Transverse colon (tissue), 4 donors: ENCODE measurements around the gene ARHGAP30. TPM values are rescaled to one million over a fixed set of nuclear protein-coding genes. Genes with fewer than 3 reads are reported as not detected.

Source experiments
- DNase-seq: peaks from one replicate; pipeline ENCODE4 v3.0.0-alpha.2; 2019
- H3K27ac ChIP-seq, 4 donors: fragments of 200-600 bp; sonication (generic); 2 replicates each; pipeline ENCODE4 v1.5.1; 2016 to 2018; ENCODE audit warnings: inconsistent platforms in 4 of 4
- H3K27me3 ChIP-seq: fragments of 200-600 bp; sonication (generic); 2 replicates; pipeline ENCODE4 v1.5.1; 2017; ENCODE audit warnings: inconsistent platforms
- H3K36me3 ChIP-seq, 4 donors: fragments of 200-600 bp; sonication (generic); 2 replicates each; pipeline ENCODE4 v1.5.1; 2017 to 2019; ENCODE audit warnings: inconsistent platforms in 4 of 4
- H3K4me1 ChIP-seq, 4 donors: fragments of 200-600 bp; sonication (generic); 2 replicates each; pipeline ENCODE4 v1.5.1; 2017 to 2020; ENCODE audit warnings: inconsistent platforms in 4 of 4
- H3K4me3 ChIP-seq, 4 donors: fragments of 200-600 bp; sonication (generic); 1 replicate in 1 of 4; 2 replicates in 3 of 4; pipeline versions ENCODE4 v1.5.1 to v1.6.1; 2017 to 2019; ENCODE audit warnings: inconsistent platforms in 4 of 4
- H3K9me3 ChIP-seq, 2 donors: fragments of 200-600 bp; sonication (generic); 2 replicates each; pipeline ENCODE4 v1.5.1; 2017 to 2019; ENCODE audit warnings: inconsistent platforms in 2 of 2
- EP300 ChIP-seq: sonication (generic); formaldehyde crosslinking; IDR thresholded peaks from one replicate; pipeline ENCODE4 v1.6.1; 2017; ENCODE audit warnings: antibody characterized with exemption, low read depth
- POLR2A ChIP-seq: fragments of 450-650 bp; IDR thresholded peaks from one replicate; pipeline ENCODE4 v1.6.1; 2016; ENCODE audit warnings: antibody characterized with exemption, mild to moderate bottlenecking, moderate library complexity
- POLR2AphosphoS5 ChIP-seq, 3 donors: sonication (generic); formaldehyde crosslinking; IDR thresholded peaks; one replicate each; pipeline ENCODE4 v1.6.1; 2016; ENCODE audit warnings: antibody characterized with exemption in 3 of 3
- WGBS, 2 donors: methylation state at CpG; one replicate each; pipeline ENCODE4 v1.1.5; 2018; ENCODE audit warnings: low coverage in 1 of 2; 5-methylcytosine and 5-hydroxymethylcytosine counted together
- in situ Hi-C, 4 donors: fragments of 200-750 bp; cut with MboI; loops; one replicate each; pipeline versions ENCODE4 v1.15.0 to v1.15.1; 2017; ENCODE audit warnings: low sequenced_read_pairs in 3 of 4, low pct_ligation_motif_present in 1 of 4, low pct_unique_long_range_greater_than_20kb in 1 of 4
- intact Hi-C: fragments of 100-400 bp; cut with DNase I; formaldehyde crosslinking; loops from one replicate; pipeline ENCODE4 v1.15.1; 2023; ENCODE audit warnings: low total_unique reads
- total RNA-seq, 4 donors: library from RNA; depleted of rRNA; stranded (reverse); fragments of >200 nt; gene quantifications; one replicate each; pipeline ENCODE4 v1.1.0, GENCODE V29; 2016
- TF ChIP-seq, protein P1 (sequence below), 5 experiments: fragments of 200-600 bp in 3 of 5; fragments of 450-650 bp in 2 of 5; sonication (generic) in 3 of 5; IDR thresholded peaks; 1 replicate in 2 of 5; 2 replicates in 3 of 5; pipeline ENCODE4 v1.5.1; 2016 to 2017; ENCODE audit warnings: antibody characterized with exemption in 5 of 5, inconsistent platforms in 3 of 5, mild to moderate bottlenecking in 2 of 5, moderate library complexity in 1 of 5

ARHGAP30 gene
- total RNA-seq, 4 donors from 2014 or later: 0.60 to 11.0 (median 4.4) TPM

DNA sequence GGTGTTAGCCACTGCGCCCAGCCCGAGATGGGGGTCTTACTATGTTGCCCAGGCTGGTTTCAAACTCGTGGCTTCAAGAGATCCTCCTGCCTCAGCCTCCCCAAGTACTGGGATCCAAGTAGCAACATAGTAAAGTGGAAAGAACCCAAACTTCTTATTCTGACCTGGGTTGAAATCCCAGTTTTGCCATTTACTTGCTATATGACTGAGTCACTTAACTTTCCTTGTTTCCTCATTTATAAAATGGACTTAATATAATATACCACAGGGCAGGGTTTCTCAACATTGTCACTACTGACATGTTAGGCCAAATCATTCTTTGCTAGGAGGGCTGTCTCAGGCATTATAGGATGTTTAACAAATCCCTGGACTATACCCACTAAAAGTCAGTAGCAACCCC lies 41.4 kb upstream of the ARHGAP30 start:
- TF ChIP-seq, protein P1, sequence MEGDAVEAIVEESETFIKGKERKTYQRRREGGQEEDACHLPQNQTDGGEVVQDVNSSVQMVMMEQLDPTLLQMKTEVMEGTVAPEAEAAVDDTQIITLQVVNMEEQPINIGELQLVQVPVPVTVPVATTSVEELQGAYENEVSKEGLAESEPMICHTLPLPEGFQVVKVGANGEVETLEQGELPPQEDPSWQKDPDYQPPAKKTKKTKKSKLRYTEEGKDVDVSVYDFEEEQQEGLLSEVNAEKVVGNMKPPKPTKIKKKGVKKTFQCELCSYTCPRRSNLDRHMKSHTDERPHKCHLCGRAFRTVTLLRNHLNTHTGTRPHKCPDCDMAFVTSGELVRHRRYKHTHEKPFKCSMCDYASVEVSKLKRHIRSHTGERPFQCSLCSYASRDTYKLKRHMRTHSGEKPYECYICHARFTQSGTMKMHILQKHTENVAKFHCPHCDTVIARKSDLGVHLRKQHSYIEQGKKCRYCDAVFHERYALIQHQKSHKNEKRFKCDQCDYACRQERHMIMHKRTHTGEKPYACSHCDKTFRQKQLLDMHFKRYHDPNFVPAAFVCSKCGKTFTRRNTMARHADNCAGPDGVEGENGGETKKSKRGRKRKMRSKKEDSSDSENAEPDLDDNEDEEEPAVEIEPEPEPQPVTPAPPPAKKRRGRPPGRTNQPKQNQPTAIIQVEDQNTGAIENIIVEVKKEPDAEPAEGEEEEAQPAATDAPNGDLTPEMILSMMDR (IDR thresholded peaks at IDR 0.05): no peak
- TF ChIP-seq POLR2AphosphoS5 (IDR thresholded peaks at IDR 0.05): no peak
- TF ChIP-seq POLR2A: no peak
- no peak for TF ChIP-seq EP300
- in situ Hi-C loops: no loop called here
- no peak overlapping the region for H3K27ac ChIP-seq
- no peaks in the 10 kb centered on the region for H3K36me3 ChIP-seq
- WGBS, 2 donors: 88% methylated on average over 3 of the region's 3 CpGs; no CpG with 5 or more reads in 1 of the 2 donors
- no peaks in the 10 kb centered on the region for H3K27me3 ChIP-seq
- peaks cover 3 to 35% (median 5%) of the 10 kb centered on the region in 4 donors for H3K4me1 ChIP-seq
- intact Hi-C loops: no loop called here
- no peak overlapping the region for H3K4me3 ChIP-seq
- no peaks in the 10 kb centered on the region for H3K9me3 ChIP-seq
- DNase-seq: no peak

DNA sequence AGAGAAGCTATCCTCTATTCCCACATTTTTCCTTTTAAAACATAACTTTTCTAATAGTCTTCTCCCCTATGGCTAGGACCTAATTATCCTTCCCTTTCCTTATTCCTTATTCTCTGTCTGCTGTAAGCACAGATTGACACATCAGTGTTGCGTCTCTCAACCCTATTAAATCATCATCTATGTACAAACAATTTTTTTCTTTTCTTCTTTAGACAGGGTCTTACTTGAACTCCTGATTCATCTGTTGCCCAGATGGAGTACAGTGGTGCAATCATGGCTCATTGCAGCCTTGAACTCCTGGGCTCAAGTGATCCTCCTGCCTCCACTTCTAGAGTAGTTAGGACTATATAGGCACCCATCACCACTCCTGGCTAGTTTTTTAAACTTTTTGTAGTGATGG lies 36.7 kb upstream of the ARHGAP30 start:
- no peak overlapping the region for H3K4me3 ChIP-seq
- H3K27ac ChIP-seq: no peak overlapping the region
- H3K27me3 ChIP-seq: no peaks in the 10 kb centered on the region
- no peaks in the 10 kb centered on the region for H3K4me1 ChIP-seq
- no peaks in the 10 kb centered on the region for H3K9me3 ChIP-seq
- DNase-seq: no peak
- H3K36me3 ChIP-seq: peaks cover 0 to 6% (median 0%) of the 10 kb centered on the region in 4 donors
- intact Hi-C loops (no loop called here), in situ Hi-C loops (no loop called here)
- TF ChIP-seq POLR2A: no peak
- TF ChIP-seq POLR2AphosphoS5 (IDR thresholded peaks at IDR 0.05): no peak
- TF ChIP-seq, protein P1 (IDR thresholded peaks at IDR 0.05): no peak
- no peak for TF ChIP-seq EP300
- WGBS, 2 donors: 92 to 95% methylated on average over 1 of the region's 1 CpG

DNA sequence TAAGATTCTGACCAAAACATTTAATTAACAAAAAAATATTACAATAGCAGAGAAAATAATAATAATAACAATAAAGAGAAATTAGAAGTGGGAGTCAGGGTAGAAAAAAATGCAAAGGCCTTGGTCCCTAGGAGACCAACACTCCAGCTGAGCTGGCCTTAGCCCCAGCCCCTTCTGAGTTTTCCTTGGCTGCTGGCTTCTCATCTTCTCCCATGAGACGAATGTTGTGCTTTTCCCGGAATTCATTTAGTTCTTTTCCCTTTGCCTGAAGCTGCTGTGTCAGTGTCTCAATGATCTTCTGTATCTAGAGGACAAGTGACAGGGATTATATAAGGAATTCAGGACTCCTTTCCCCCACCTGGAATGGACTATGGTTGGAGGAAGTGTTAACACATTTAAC lies 30.9 kb upstream of the ARHGAP30 start:
- DNase-seq: no peak
- no peak for TF ChIP-seq POLR2AphosphoS5 (IDR thresholded peaks at IDR 0.05)
- no peak for TF ChIP-seq POLR2A
- TF ChIP-seq, protein P1 (IDR thresholded peaks at IDR 0.05): no peak
- TF ChIP-seq EP300: no peak
- H3K27ac ChIP-seq: no peak overlapping the region
- peaks cover 6 to 20% (median 9%) of the 10 kb centered on the region in 4 donors for H3K4me1 ChIP-seq
- intact Hi-C loops: no loop called here
- H3K9me3 ChIP-seq: no peaks in the 10 kb centered on the region
- peaks cover 0 to 9% (median 6%) of the 10 kb centered on the region in 4 donors for H3K36me3 ChIP-seq
- in situ Hi-C loops: no loop called here
- no peak overlapping the region for H3K4me3 ChIP-seq
- no peaks in the 10 kb centered on the region for H3K27me3 ChIP-seq
- WGBS, 2 donors: 84 to 88% methylated on average over 2 of the region's 2 CpGs

DNA sequence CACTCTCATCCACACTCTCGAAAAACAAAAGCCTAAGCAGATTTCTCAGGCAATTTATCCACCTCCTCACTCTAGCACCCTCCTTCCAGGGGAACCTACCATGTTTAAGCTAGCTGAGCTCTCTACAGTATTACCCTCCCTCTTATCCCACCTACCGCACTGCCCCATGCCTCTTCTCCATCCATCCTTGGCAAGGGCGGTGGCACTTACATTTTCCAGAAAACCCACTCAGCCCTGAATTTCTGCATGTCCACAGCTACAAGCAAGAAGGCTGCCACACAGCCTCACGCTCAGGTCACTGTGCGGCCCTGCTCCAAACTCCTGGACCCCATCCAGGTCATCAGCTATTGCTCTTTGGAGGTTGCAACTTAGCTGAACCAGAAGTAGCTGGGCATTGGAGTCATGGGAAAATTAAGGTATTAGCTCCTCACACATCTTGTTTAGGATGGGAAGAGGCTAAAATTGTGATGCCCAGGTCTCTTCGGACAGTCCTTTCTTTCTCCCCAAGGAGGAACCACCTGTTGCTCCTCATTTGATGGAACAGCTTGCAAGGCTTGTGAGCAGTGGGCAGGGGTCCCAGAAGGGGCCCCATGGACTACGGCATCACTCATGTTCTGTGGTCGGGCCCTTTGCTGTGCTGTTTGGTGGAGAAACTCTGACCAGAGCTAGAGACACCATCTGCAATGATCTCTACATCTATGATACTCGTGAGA lies 29.6 kb upstream of the ARHGAP30 start:
- intact Hi-C loops: loop anchor here (5.0 kb wide), 1 partner anchor 102 kb away; no protein-coding TSS in a partner anchor
- peak overlapping the region in 3 of 4 donors; percentile 51 to 75 (median 62) for H3K4me3 ChIP-seq
- H3K36me3 ChIP-seq: peaks cover 0 to 9% (median 6%) of the 10 kb centered on the region in 4 donors
- no peaks in the 10 kb centered on the region for H3K9me3 ChIP-seq
- H3K4me1 ChIP-seq: peaks cover 6 to 20% (median 9%) of the 10 kb centered on the region in 4 donors
- peak overlapping the region in 3 of 4 donors; percentile 66 to 88 (median 79) for H3K27ac ChIP-seq
- in situ Hi-C loops: loop anchor here in 3 of 4 donors (5.0 to 25.0 kb wide), 3 partner anchors 102 to 262 kb away; no protein-coding TSS in a partner anchor
- H3K27me3 ChIP-seq: no peaks in the 10 kb centered on the region
- 71 to 79% methylated on average over 2 to 9 of the region's 9 CpGs for WGBS, 2 donors
- TF ChIP-seq POLR2A: no peak
- no peak for TF ChIP-seq POLR2AphosphoS5 (IDR thresholded peaks at IDR 0.05)
- TF ChIP-seq, protein P1 (IDR thresholded peaks at IDR 0.05): no peak
- TF ChIP-seq EP300: no peak
- no peak for DNase-seq
